Measurements from ENCODE around the gene RALY. TPM values are rescaled to one million over a fixed set of nuclear protein-coding genes. Genes with fewer than 3 reads are reported as not detected.

Gene RALY
- total and polyA plus RNA-seq, 7 experiments from 2014 or later = 99.0 to 202 (median 121) TPM

- Mint-ChIP-seq H3K36me3 (peaks cover 0 to 15% (median 4%) of the 10 kb centered on the region in 5 donors), H3K27me3 (no peaks in the 10 kb centered on the region), H3K9me3 (peaks cover 0 to 4% (median 1%) of the 10 kb centered on the region in 11 donors), H3K4me3 (peak overlapping the region; percentile 65 to 99 (median 96)), H3K27ac (peak overlapping the region in 5 of 9 donors; percentile 44 to 99 (median 91)), H3K4me1 (peaks cover 29 to 53% (median 45%) of the 10 kb centered on the region in 7 donors)
- ATAC-seq (no peak), DNase-seq (no peak)
- POLR2A ChIA-PET = interaction anchor here (1.2 to 2.6 kb wide), 2 partner anchors 19 to 524 kb away, joined by 4 to 7 read pairs; no protein-coding TSS in a partner anchor
- CTCF ChIA-PET = no interaction called here
- H3K27me3 ChIP-seq (ENCODE audit: control insufficient read depth in 2 of 2, insufficient read depth in 2 of 2, low read length in 2 of 2) = no peaks in the 10 kb centered on the region
- peaks cover 17 to 28% of the 10 kb centered on the region in 2 donors for H3K4me1 ChIP-seq (ENCODE audit: control insufficient read depth in 2 of 2, insufficient read depth in 2 of 2, low read length in 2 of 2)
- H3K27ac ChIP-seq (ENCODE audit: low read depth, low read length) = no peak overlapping the region
- no peak overlapping the region for H3K4me3 ChIP-seq (ENCODE audit: low read length)
- H3K36me3 ChIP-seq (ENCODE audit: control insufficient read depth in 2 of 3, insufficient read depth in 3 of 3, low read length in 3 of 3) = peaks cover 0 to 9% (median 0%) of the 10 kb centered on the region in 3 experiments
- no peaks in the 10 kb centered on the region for H3K9me3 ChIP-seq (ENCODE audit: control insufficient read depth in 2 of 3, low read length in 3 of 3)
- intact Hi-C loops (cut with micrococcal nuclease) = loop anchor here (5.0 to 10.0 kb wide), 6 partner anchors 324 to 1884 kb away; partner anchors contain the start of genes ACTL10 (in 1 of the 2), ITCH (in 1 of the 2), RBM39 (in 1 of the 2) and TM9SF4 (in 1 of the 2)
Observed at GRCh38 chr20:33991502-33991901, 2.2 kb upstream of the RALY start.

- Mint-ChIP-seq H3K27me3 (no peaks in the 10 kb centered on the region), H3K4me1 (peaks cover 37 to 62% (median 53%) of the 10 kb centered on the region in 7 donors), H3K4me3 (peak overlapping the region; percentile 87 to 99 (median 96)), H3K9me3 (peaks cover 0 to 4% (median 1%) of the 10 kb centered on the region in 11 donors), H3K27ac (peak overlapping the region; percentile 91 to 99 (median 96)), H3K36me3 (peaks cover 0 to 15% (median 4%) of the 10 kb centered on the region in 5 donors)
- ATAC-seq (no peak), DNase-seq (peak in 1 of 9 donors; percentile 13)
- Histone ChIP-seq H3K36me3 (ENCODE audit: control insufficient read depth in 2 of 3, insufficient read depth in 3 of 3, low read length in 3 of 3) (peaks cover 0 to 9% (median 0%) of the 10 kb centered on the region in 3 experiments), H3K4me3 (ENCODE audit: low read length) (peak overlapping the region; percentile 96), H3K9me3 (ENCODE audit: control insufficient read depth in 2 of 3, low read length in 3 of 3) (no peaks in the 10 kb centered on the region), H3K27me3 (ENCODE audit: control insufficient read depth in 2 of 2, insufficient read depth in 2 of 2, low read length in 2 of 2) (no peaks in the 10 kb centered on the region), H3K27ac (ENCODE audit: low read depth, low read length) (peak overlapping the region; percentile 97), H3K4me1 (ENCODE audit: control insufficient read depth in 2 of 2, insufficient read depth in 2 of 2, low read length in 2 of 2) (peaks cover 25 to 36% of the 10 kb centered on the region in 2 donors)
- CTCF ChIA-PET = interaction anchor here (1.9 kb wide), 1 partner anchor 76 kb away, joined by 7 read pairs; no protein-coding TSS in a partner anchor
- POLR2A ChIA-PET = interaction anchor here (0.5 to 2.6 kb wide), 16 partner anchors 12 to 2000 kb away, joined by 3 to 26 read pairs (median 4); partner anchors contain the start of genes CBFA2T2, CHMP4B, EIF2S2 and PXMP4
- intact Hi-C loops (cut with micrococcal nuclease) = loop anchor here (2.0 to 10.0 kb wide), 12 partner anchors 30 to 1962 kb away; partner anchors contain the start of genes ACTL10 (in 1 of the 2), AHCY (in 1 of the 2), ITCH (in 1 of the 2) and RBM39 (in 1 of the 2)
Observed at GRCh38 chr20:33992145-33992922, 1.4 kb upstream of the RALY start.

GRCh38 chr20:33992923-33993575 lies 662 bp upstream of the RALY start:
- peaks cover 44 to 69% (median 60%) of the 10 kb centered on the region in 7 donors for H3K4me1 Mint-ChIP-seq
- H3K27me3 ChIP-seq (ENCODE audit: control insufficient read depth in 2 of 2, insufficient read depth in 2 of 2, low read length in 2 of 2) = no peaks in the 10 kb centered on the region

GRCh38 chr20:33994222-33994913 lies 657 bp downstream of the RALY start:
- peak overlapping the region; percentile 87 to 99 (median 95) for H3K4me3 Mint-ChIP-seq
- peak overlapping the region; percentile 96 for H3K4me3 ChIP-seq (ENCODE audit: low read length)
- peaks cover 0 to 9% (median 0%) of the 10 kb centered on the region in 3 experiments for H3K36me3 ChIP-seq (ENCODE audit: control insufficient read depth in 2 of 3, insufficient read depth in 3 of 3, low read length in 3 of 3)
- peaks cover 0 to 4% (median 0%) of the 10 kb centered on the region in 11 donors for H3K9me3 Mint-ChIP-seq
- peaks cover 45 to 52% of the 10 kb centered on the region in 2 donors for H3K4me1 ChIP-seq (ENCODE audit: control insufficient read depth in 2 of 2, insufficient read depth in 2 of 2, low read length in 2 of 2)
- no peaks in the 10 kb centered on the region for H3K27me3 ChIP-seq (ENCODE audit: control insufficient read depth in 2 of 2, insufficient read depth in 2 of 2, low read length in 2 of 2)
- intact Hi-C loops (cut with micrococcal nuclease) = loop anchor here (2.0 to 10.0 kb wide), 8 partner anchors 14 to 1887 kb away; partner anchors contain the start of genes RBM39 (in 2 of the 2), ACTL10 (in 1 of the 2), ITCH (in 1 of the 2) and TM9SF4 (in 1 of the 2)
- ChIA-PET CTCF (interaction anchor here (1.9 kb wide), 1 partner anchor 74 kb away, joined by 7 read pairs; no protein-coding TSS in a partner anchor), POLR2A (interaction anchor here (0.5 to 2.6 kb wide), 13 partner anchors 14 to 1960 kb away, joined by 3 to 26 read pairs (median 4); partner anchors contain the start of genes CHMP4B, EIF2S2, MMP24OS and PXMP4)
- ATAC-seq (peak; percentile 18), DNase-seq (peak; percentile 60 to 87 (median 76))
- H3K27ac ChIP-seq (ENCODE audit: low read depth, low read length) = peak overlapping the region; percentile 97
- peaks cover 57 to 82% (median 69%) of the 10 kb centered on the region in 7 donors for H3K4me1 Mint-ChIP-seq
- H3K9me3 ChIP-seq (ENCODE audit: control insufficient read depth in 2 of 3, low read length in 3 of 3) = no peaks in the 10 kb centered on the region
- H3K27ac Mint-ChIP-seq = peak overlapping the region; percentile 91 to 98 (median 96)
- H3K27me3 Mint-ChIP-seq = no peaks in the 10 kb centered on the region
- peaks cover 0 to 22% (median 4%) of the 10 kb centered on the region in 5 donors for H3K36me3 Mint-ChIP-seq

More at GRCh38 chr20:33992923-33993575, 662 bp upstream of the RALY start:
- Histone ChIP-seq H3K4me1 (ENCODE audit: control insufficient read depth in 2 of 2, insufficient read depth in 2 of 2, low read length in 2 of 2) (peaks cover 32 to 43% of the 10 kb centered on the region in 2 donors), H3K9me3 (ENCODE audit: control insufficient read depth in 2 of 3, low read length in 3 of 3) (no peaks in the 10 kb centered on the region), H3K4me3 (ENCODE audit: low read length) (peak overlapping the region; percentile 96), H3K27ac (ENCODE audit: low read depth, low read length) (peak overlapping the region; percentile 97), H3K36me3 (ENCODE audit: control insufficient read depth in 2 of 3, insufficient read depth in 3 of 3, low read length in 3 of 3) (peaks cover 0 to 9% (median 0%) of the 10 kb centered on the region in 3 experiments)
- H3K27ac Mint-ChIP-seq = peak overlapping the region; percentile 91 to 99 (median 96)
- ChIA-PET POLR2A (interaction anchor here (0.5 to 2.6 kb wide), 29 partner anchors 12 to 2000 kb away, joined by 3 to 26 read pairs (median 4); partner anchors contain the start of genes ACTL10, CBFA2T2, CHMP4B and DYNLRB1), CTCF (interaction anchor here (1.9 kb wide), 1 partner anchor 75 kb away, joined by 7 read pairs; no protein-coding TSS in a partner anchor)
- H3K27me3 Mint-ChIP-seq = no peaks in the 10 kb centered on the region
- H3K9me3 Mint-ChIP-seq = peaks cover 0 to 4% (median 1%) of the 10 kb centered on the region in 11 donors
- peak; percentile 97 to 100 (median 100) for DNase-seq
- ATAC-seq = peak; percentile 91
- intact Hi-C loops (cut with micrococcal nuclease) = loop anchor here (1.0 to 10.0 kb wide), 23 partner anchors 30 to 1962 kb away; partner anchors contain the start of genes ACTL10 (in 2 of the 2), CHMP4B (in 2 of the 2), EIF2S2 (in 2 of the 2) and PIGU (in 2 of the 2)
- peaks cover 0 to 16% (median 4%) of the 10 kb centered on the region in 5 donors for H3K36me3 Mint-ChIP-seq
- H3K4me3 Mint-ChIP-seq = peak overlapping the region; percentile 87 to 99 (median 96)

- ChIA-PET CTCF (interaction anchor here (0.6 kb wide), 1 partner anchor 909 kb away, joined by 4 read pairs; no protein-coding TSS in a partner anchor), POLR2A (interaction anchor here (0.5 to 1.8 kb wide), 2 partner anchors 13 to 1283 kb away, joined by 3 to 8 read pairs; partner anchors contain the start of gene MMP24OS)
- H3K27ac Mint-ChIP-seq = peak overlapping the region; percentile 69 to 97 (median 90)
- peaks cover 0 to 9% (median 0%) of the 10 kb centered on the region in 3 experiments for H3K36me3 ChIP-seq (ENCODE audit: control insufficient read depth in 2 of 3, insufficient read depth in 3 of 3, low read length in 3 of 3)
- H3K4me1 ChIP-seq (ENCODE audit: control insufficient read depth in 2 of 2, insufficient read depth in 2 of 2, low read length in 2 of 2) = peaks cover 54 to 61% of the 10 kb centered on the region in 2 donors
- DNase-seq (no peak), ATAC-seq (no peak)
- peaks cover 0 to 17% (median under 1%) of the 10 kb centered on the region in 5 donors for H3K36me3 Mint-ChIP-seq
- peaks cover 0 to 3% (median 0%) of the 10 kb centered on the region in 11 donors for H3K9me3 Mint-ChIP-seq
- intact Hi-C loops (cut with micrococcal nuclease) = loop anchor here (2.0 to 10.0 kb wide), 3 partner anchors 14 to 1748 kb away; partner anchors contain the start of genes RBM39 (in 1 of the 2) and TP53INP2 (in 1 of the 2)
- no peaks in the 10 kb centered on the region for H3K27me3 ChIP-seq (ENCODE audit: control insufficient read depth in 2 of 2, insufficient read depth in 2 of 2, low read length in 2 of 2)
- no peaks in the 10 kb centered on the region for H3K27me3 Mint-ChIP-seq
- H3K4me3 Mint-ChIP-seq = peak overlapping the region; percentile 87 to 99 (median 95)
- no peaks in the 10 kb centered on the region for H3K9me3 ChIP-seq (ENCODE audit: control insufficient read depth in 2 of 3, low read length in 3 of 3)
- peaks cover 62 to 85% (median 71%) of the 10 kb centered on the region in 7 donors for H3K4me1 Mint-ChIP-seq
- peak overlapping the region; percentile 97 for H3K27ac ChIP-seq (ENCODE audit: low read depth, low read length)
- H3K4me3 ChIP-seq (ENCODE audit: low read length) = peak overlapping the region; percentile 96
Observed at GRCh38 chr20:33995053-33995831, 1.5 kb downstream of the RALY start.

Data from naive thymus-derived CD4-positive, alpha-beta T cell (primary cell).